Hepatic stellate cell (primary cell): ENCODE results near the gene MAZ.
"Not testable (repeated sequence)": the region's sequence is repeated elsewhere in the genome, so short reads cannot be mapped to it uniquely, and the experiment has no call there.

ENCODE experiments used
- DNase-seq: peaks from one replicate; pipeline ENCODE4 v3.0.0; 2011; ENCODE audit warnings: low spot score

The MAZ gene

DNA sequence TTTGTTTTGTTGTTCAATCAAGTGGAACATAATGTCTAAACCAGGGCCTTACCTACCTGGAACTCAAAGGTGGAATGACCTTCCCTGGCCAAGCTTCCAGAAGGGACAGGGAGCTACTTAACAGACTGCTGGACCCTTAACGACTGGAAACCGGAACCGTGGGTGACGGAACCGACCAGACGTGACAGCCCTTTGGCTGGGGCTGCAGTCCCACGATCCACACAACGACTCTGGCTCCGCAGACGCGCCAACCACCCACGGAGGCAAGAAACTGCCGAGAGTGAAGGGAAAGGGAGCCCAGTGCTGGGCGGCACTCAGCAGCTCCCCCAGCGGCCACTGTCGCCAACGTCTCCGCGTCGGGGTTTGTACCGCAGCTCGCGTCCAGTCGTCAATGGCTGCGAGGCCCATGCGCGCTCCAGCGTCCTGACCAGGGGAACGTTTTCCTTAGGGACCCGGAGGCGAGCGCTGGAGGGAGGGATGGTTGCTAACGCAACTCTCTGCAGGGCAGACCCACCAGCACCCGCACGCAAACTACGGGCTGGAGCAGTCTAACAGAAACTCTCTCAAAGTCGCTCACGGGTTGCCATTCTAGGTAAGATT is 21.3 kb upstream of the MAZ start:
- peak; percentile 82 for DNase-seq

DNA sequence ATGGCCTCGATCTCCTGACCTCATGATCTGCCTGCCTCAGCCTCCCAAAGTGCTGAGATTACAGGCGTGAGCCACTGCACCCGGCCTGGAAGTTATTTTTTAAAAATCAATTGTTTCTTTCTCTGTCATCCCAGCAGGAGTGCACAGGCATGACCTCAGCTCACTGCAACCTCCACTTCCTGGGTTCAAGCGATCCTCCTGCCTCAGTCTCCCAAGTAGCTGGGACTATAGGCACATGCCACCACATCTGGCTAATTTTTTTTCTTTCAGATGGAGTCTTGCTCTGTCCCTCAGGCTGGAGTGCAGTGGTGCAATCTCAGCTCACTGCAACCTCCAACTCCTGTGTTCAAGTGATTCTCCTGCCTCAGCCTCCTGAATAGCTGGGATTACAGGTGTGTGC is 19.2 kb upstream of the MAZ start:
- not testable (repeated sequence) for DNase-seq

DNA sequence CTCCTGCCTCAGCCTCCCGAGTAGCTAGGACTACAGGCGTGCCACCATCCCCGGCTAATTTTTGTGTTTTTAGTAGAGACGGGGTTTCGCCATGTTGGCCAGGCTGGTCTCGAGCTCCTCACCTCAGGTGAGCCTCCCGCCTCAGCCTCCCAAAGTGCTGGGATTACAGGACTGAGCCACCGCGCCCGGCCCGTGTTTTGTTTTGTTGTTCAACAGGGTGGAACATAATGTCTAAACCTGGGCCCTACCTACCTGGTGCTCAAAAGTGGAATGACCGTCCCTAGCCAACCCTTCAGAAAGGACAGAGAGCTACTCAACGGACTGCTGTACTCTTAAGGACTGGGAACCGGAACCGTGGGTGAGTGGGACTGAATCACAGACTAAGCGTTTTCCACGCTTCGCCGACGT is 16.6 kb upstream of the MAZ start:
- DNase-seq = no peak

DNA sequence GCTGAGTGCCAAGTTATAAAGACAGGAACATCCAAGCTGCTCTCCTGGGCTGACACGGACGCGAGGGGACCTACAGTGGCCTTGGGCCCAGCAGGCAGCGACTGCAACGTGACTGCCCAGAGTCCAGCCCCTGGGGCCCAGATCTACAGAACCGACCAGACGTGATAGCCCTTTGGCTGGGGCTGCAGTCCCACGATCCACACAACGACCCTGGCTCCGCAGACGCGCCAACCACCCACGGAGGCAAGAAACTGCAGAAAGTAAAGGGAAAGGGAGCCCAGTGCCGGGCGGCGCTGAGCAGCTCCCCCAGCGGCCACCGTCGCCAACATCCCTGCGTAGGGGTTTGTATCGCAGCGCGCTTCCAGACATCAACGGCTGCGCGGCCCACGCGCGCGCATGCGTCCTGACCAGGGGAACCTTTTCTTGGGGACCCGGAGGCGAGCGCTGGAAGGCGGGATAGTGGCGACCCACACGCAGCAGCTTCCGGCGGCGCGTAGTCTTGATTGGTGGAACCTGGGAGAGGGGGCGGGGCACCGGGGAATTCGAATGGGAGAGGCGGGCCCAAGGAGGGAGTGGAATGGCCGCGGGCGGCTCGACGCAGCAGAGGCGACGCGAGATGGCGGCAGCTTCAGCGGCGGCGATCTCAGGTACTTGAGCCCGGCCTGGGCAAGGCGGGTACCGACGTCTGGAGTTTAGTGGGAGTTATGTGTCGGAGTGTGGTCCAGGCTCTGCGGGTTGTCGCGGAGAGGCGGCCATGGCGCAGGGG is 16.0 kb upstream of the MAZ start, which contains the start of gene KIF22:
KIF22 (plus strand) TSS at position 569 of the 766 bp plus-strand sequence; CDS start at position 578, 9 bp downstream.
- DNase-seq = peak; percentile 99

DNA sequence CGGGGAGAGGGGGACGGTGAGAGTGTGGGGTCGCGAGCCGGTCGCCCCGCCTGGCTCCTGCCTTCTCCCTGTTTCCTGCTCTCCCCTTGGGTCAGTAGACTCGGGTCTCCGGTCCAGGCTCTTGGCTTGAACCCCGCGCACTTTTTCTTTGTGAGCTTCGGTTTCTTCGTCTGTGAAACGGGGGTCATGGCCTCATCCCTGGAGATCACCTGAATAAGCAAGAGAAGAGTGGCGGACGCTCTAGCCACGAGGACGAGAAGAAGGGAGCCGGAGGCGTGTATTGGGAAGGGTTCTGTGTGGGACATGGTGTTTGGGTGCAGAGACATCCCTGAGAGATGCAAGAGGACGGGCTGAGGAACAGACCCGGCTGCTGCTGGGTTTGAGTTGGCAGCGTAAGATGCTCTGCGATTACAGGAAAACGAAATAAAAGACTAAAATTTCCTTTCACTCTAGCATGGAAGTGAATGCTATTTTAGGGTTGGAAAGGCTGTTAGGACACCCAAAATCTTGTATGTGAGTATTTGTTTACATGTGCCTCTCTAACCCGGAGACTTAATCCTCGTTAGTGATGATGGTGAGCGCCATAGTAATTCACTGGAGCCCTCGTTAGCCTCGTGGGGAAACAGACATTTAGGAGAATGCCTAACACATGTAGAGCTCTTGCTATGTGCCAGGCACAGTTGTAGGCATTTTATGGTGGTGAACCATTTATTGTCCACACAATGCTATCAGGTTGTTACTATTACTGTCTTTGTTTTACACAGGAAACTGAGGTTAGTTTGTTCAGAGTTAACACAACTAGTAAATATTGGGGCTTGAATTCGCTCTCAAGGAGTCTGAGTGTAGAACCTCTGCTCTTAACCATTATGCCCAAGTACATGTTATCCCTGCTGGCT is 15.1 kb upstream of the MAZ start:
- DNase-seq = no peak

DNA sequence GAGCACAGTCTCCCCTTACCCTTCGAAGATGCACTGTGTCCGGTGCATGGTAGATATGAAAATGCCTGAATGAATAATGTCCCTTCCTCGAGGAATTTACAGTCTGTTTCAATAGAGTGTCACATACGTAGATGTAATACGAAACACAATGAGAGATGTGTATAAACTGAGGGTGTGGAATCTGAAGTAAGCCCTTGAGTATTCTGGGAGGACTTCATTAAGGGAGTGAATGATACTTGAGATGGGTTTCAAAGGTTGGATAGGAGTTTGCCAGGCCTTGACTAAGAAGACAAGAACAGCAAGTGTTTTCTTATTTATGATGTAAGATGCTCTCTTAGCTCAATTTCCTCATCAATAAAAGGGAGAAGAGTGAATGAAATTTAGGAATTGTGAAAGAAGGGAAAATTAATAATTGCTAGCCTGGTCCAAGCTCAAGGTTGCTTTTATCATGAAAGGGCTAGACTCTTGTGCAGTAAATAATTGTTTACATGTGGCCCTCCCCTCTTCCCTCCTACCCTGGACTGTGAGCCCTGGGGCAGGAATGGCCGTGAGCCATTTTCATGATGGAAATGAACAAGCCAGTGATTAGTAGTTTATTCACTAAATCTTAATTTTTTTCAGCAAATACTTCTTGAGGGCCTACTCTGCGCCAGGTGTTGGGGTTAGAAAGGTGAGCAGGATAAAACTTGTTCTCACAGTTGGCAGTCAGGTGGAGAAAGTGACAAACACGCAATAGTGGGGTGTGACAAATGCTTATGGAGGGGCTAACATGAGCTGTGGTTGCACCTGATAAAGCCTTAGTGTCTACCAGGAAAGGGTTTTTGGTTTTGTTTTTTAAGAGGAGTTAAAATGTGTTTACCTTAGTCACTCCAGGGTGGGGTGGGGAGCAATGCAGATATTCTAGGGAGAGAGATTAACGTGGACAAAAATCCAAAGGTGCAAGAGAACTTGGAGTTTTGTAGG is 14.2 kb upstream of the MAZ start:
- no peak for DNase-seq

DNA sequence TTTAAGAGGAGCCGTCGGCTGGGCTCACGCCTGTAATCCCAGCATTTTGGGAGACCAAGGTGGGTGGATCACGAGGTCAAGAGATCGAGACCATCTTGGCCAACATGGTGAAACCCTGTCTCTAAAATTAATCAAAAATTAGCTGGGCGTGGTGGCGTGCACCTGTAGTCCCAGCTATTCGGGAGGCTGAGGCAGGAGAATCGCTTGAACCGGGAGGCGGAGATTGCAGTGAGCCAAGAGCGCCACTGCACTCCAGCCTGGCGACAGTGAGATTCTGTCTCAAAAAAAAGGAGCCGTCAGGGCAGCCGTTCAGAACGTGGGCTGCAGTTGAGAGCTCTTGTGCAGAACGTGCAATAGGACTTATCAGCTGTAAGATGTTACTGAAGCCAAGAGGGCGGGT is 13.2 kb upstream of the MAZ start:
- not testable (repeated sequence) for DNase-seq

DNA sequence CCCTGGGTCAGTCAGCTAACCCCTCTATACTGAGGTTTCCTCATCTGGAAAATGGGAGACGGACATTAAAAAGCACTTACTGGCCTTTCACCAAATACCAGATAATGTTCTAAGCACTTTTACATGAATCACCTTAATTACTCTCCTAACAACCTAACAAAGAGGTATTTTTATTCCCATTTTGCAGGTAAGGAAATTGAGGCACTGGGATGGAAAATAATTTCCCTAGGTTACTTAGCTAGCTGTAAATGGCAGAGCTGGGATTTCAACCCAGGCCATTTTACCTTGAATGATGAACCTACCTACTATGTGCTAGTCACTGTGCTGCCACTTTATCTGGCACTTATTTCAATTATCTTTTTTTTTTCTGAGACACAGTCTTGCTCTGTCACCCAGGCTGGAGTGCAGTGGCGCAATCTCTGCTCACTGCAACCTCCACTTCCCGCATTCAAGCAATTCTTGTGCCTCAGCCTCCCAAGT is 12.1 kb upstream of the MAZ start:
- DNase-seq = no peak

DNA sequence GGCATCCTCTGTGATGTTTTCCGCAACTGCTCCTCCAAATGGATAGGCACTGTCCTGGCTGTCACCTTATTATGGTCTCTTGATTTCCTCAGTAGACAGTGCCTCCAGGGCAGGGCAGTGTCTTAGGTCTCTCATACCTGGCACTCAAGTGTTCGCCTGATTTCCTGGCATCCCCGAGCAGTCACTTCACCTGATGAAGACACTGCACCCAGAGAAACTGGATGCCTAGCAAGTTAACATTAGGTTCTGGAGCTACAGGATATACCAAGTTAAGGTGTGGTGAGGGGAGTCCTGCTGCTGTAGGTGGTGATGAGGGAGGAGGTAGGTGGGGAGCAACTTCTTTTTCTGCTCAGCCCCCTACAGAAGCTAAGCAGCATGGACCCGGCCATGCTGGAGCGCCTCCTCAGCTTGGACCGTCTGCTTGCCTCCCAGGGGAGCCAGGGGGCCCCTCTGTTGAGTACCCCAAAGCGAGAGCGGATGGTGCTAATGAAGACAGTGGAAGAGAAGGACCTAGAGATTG is 3.9 kb upstream of the MAZ start:
- DNase-seq = no peak

DNA sequence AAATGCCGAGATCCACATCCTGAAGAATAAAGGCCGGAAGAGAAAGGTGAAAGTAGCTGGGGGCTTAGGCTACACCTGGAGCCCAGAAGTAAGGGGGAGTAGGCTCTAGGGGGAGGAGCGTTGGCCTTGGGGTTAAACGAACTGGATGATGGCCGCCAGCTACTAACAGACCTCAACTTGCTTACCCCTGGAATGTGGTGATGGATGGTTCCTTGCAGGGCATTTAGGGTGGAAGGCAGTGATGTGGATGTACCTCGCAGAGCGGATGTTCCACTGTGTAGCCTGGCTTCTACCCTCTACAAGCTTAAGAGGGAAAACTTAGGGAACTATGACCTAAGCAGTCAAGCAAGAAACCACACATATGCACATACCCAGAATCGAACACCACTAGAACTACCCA is 2.3 kb upstream of the MAZ start:
- DNase-seq = no peak

DNA sequence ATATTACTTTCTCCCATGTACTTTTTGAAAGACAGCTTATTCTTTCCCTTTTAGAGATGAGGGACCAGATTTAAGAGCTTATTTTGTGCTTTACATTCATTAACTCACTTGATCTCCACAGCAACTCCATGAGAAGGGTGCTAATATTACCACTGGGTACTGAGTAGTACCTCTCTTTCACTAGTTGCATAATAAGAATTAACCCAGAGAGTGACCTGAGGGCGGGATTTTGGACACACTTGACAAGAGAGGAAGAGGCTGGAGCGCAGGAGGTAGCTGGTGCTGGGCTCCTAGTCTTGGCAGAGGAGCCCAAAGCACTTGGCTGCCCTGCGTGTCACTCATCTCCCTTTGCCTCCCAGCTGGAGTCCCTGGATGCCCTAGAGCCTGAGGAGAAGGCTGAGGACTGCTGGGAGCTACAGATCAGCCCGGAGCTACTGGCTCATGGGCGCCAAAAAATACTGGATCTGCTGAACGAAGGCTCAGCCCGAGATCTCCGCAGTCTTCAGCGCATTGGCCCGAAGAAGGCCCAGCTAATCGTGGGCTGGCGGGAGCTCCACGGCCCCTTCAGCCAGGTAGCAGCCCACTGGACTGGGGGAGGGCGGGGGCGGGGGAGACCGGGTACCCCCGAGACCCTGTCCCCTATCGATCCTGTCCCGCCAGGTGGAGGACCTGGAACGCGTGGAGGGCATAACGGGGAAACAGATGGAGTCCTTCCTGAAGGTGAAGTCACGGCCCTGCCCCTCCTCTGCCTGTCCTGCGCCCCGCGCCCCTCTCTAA is 1.7 kb upstream of the MAZ start:
- DNase-seq = no peak

DNA sequence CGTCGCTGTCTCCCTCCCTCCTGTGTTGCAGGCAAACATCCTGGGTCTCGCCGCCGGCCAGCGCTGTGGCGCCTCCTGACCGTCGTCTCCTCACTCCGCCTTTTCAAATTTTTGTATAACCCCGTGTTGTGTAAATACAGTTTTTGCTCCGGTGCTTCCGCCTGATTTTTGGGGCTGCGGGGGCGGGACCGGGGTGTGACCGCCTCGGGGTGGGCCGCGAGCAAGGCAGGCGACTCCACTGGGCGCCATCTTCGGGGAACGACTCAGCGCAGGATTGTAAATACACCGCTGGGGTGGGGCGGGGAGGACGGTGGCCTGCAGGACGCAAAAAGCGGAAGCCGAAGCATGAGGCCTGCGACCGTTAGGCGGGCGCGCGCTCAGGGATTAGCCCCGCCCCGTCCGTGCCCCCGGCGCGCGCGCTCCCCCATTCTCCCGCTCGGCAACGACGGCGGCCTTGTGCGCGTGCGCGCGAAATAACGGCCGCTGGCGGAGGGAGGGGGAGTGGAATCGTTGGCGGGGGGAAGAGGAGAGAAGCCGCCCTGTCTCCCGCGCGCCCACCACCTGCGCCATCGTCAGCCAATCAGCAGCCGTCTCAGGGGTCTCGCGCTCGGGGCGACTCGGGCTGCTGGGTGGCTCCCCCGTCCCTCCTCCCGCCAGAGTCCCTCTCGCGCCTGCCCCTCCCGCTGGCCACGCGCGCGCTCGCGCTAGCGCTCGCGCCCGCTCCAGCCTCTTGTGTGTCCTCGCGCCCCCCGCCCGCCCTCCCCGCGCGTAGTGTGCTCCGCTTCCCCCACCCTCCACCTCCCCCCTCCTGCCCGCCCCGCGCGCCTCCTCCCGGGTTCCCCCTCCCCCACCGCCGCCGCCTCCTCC is 864 bp upstream of the MAZ start:
- peak; percentile 96 for DNase-seq

DNA sequence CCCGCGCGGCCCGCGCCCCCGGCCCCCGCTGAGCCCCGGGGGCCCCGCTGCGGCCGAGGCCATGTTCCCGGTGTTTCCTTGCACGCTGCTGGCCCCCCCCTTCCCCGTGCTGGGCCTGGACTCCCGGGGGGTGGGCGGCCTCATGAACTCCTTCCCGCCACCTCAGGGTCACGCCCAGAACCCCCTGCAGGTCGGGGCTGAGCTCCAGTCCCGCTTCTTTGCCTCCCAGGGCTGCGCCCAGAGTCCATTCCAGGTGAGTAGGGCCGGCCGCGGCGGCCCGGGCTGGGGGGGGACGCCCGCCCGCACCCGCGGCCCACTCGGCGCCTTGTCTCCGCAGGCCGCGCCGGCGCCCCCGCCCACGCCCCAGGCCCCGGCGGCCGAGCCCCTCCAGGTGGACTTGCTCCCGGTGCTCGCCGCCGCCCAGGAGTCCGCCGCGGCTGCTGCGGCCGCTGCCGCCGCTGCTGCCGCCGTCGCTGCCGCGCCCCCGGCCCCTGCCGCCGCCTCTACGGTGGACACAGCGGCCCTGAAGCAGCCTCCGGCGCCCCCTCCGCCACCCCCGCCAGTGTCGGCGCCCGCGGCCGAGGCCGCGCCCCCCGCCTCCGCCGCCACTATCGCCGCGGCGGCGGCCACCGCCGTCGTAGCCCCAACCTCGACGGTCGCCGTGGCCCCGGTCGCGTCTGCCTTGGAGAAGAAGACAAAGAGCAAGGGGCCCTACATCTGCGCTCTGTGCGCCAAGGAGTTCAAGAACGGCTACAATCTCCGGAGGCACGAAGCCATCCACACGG is 504 bp downstream of the MAZ start:
- no peak for DNase-seq

DNA sequence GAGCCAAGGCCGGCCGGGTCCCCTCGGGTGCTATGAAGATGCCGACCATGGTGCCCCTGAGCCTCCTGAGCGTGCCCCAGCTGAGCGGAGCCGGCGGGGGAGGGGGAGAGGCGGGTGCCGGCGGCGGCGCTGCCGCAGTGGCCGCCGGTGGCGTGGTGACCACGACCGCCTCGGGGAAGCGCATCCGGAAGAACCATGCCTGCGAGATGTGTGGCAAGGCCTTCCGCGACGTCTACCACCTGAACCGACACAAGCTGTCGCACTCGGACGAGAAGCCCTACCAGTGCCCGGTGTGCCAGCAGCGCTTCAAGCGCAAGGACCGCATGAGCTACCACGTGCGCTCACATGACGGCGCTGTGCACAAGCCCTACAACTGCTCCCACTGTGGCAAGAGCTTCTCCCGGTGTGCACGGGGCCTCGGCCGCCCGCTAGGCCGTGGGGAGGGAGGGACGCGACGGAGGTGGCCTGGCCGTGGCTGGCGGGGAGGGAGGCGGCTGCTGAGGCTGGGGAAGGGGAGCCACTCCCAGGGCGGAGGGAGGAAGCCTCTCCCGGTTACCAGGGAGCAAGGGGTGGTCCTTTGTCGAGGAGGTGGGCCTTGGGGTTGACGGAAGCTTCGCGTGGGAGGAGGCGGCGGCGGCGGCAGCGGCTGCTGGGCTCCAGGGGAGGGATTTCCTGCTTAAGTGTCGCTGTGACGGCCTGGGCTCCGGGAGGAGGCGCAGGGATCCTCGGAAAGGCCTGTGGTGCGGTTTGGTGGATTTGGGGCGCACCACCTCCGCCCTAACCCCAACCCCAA is 1.3 kb downstream of the MAZ start:
- DNase-seq = peak; percentile 87

DNA sequence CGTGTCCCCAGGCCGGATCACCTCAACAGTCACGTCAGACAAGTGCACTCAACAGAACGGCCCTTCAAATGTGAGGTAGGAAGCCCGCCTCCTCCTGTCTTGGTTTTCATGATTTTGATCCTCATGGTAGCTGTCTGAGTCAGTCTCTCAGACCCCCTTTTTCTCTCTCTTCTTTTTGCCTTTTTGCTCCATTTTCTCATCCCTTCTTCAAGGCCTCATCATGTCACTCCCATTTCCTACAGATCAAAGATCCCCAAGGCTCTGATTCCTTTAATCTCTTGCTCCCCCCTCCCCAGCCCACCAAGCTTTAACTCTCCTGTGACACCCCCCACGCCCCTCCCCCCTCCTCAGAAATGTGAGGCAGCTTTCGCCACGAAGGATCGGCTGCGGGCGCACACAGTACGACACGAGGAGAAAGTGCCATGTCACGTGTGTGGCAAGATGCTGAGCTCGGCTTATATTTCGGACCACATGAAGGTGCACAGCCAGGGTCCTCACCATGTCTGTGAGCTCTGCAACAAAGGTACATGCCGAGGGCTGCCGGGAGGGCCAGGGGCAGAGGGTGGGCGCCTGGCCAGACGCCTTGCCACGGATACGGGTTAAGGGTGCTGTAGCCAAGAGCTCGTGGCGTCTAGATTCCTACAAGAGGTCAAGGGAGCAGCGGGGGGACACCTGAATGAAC is 2.0 kb downstream of the MAZ start:
- DNase-seq = no peak

DNA sequence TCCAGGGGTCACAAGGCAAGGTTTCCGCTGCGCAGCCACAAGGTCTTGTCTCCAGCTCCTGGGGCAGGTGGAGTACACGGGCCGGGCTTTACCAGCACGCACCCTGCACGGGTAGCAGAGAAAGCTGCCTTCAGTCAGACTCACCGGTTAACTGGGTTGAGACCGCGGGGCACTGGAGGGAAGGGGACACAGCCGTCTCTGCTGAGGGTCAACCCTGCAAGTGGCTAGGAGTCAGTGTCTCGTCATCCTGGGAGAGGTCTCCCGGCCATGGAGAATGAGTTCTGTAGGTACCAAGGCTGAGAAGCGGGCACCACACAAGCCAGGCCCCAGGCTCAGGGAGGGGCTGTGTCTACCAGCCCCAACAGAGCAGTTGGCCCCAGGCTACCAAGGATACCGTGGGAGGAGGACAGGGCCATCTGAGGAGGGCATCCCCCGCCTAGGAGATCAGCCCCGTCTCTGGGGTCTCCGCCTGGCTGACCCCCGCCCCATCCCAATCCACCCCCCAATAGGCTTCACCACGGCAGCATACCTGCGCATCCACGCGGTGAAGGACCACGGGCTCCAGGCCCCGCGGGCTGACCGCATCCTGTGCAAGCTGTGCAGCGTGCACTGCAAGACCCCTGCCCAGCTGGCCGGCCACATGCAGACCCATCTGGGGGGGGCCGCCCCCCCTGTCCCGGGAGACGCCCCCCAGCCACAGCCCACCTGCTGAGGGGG is 2.9 kb downstream of the MAZ start:
- DNase-seq = no peak
